ENCODE measurements around the gene SDHAF1. TPM values are rescaled to one million over a fixed set of nuclear protein-coding genes. Genes with fewer than 3 reads are reported as not detected.
"Not testable (repeated sequence)": the region's sequence is repeated elsewhere in the genome, so short reads cannot be mapped to it uniquely, and the experiment has no call there.

Gene SDHAF1
- total and polyA plus RNA-seq, 3 experiments from 2014 or later = 21.0 to 54.2 (median 21.9) TPM

DNA sequence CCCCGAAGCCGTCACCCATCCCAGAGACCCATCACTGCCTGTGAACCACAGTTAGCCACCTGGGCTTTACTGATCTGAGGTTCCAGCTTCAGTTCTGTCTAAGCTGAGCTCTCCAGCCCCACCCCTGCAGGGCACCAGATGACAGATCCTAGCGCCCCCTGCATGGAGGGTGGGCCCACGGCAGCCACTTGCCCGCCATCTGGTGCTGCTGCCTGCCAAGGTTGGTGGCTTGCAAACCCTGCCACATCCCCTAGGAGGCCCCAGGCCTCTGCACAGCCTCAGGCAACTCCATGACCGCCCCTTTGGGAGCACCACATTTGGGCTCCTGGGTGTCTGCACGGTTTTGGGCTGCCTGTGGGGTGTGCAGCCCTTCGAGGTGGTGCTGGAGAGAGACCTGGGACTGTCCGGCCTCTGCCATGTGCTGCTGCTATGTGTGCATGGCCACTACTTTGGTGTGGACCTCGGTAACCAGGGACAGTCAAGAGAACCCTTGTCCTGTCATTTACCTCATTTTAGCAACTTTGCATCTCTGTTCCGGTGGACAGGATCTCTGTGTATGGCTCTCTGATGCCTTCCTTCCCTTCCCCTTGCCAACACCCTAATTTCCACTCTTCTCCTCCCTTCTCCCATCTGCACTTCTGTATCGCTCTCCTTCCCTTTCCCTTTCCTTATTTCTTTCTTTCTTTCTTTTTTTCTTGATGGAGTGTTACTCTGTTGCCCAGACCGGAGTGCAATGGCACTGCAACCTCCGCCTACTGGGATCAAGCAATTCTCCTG lies 17.4 kb upstream of the SDHAF1 start:
- DNase-seq = no peak
- Mint-ChIP-seq H3K36me3 (no peaks in the 10 kb centered on the region), H3K9me3 (no peaks in the 10 kb centered on the region), H3K27ac (no peak overlapping the region), H3K27me3 (peaks cover 21 to 33% of the 10 kb centered on the region in 2 donors), H3K4me3 (no peak overlapping the region), H3K4me1 (no peaks in the 10 kb centered on the region)
- ChIA-PET CTCF (interaction anchor here (1.5 kb wide), 1 partner anchor 19 kb away, joined by 3 read pairs; no protein-coding TSS in a partner anchor), POLR2A (no interaction called here)
- Histone ChIP-seq H3K27ac (ENCODE audit: low read depth, low read length) (no peak overlapping the region), H3K4me3 (ENCODE audit: low read length) (no peak overlapping the region), H3K4me1 (ENCODE audit: insufficient read depth, low read length) (no peaks in the 10 kb centered on the region), H3K9me3 (ENCODE audit: low read length) (no peaks in the 10 kb centered on the region), H3K27me3 (ENCODE audit: insufficient read depth, low read length, poor library complexity, severe bottlenecking) (peaks cover 3% of the 10 kb centered on the region), H3K36me3 (ENCODE audit: insufficient read depth, low read length) (no peaks in the 10 kb centered on the region)

DNA sequence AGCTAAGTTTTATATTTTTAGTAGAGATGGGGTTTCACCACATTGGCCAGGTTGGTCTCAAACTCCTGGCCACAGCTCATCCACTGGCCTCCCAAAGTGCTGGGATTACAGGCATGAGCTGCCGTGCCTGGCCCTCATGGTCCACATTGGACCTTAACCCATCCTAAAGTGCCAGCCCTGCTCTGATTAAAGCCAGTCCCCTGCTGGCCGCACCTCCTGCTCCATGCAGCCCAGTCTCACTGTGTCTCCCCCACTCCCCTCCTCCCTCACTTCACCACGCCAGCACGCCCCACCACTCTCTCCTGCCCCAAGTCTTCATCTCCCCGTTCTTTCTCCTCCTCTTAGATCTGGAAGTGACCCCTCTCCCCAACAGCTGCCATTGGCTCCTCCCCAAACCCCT lies 16.7 kb upstream of the SDHAF1 start:
- Mint-ChIP-seq H3K27me3 (peaks cover 22 to 40% of the 10 kb centered on the region in 2 donors), H3K4me3 (peak overlapping the region in 1 of 7 donors; percentile 12), H3K9me3 (no peaks in the 10 kb centered on the region), H3K4me1 (no peaks in the 10 kb centered on the region), H3K27ac (no peak overlapping the region), H3K36me3 (no peaks in the 10 kb centered on the region)
- ChIA-PET CTCF (no interaction called here), POLR2A (no interaction called here)
- H3K4me1 ChIP-seq (ENCODE audit: insufficient read depth, low read length) = no peaks in the 10 kb centered on the region
- no peak overlapping the region for H3K4me3 ChIP-seq (ENCODE audit: low read length)
- peaks cover 3% of the 10 kb centered on the region for H3K27me3 ChIP-seq (ENCODE audit: insufficient read depth, low read length, poor library complexity, severe bottlenecking)
- no peaks in the 10 kb centered on the region for H3K36me3 ChIP-seq (ENCODE audit: insufficient read depth, low read length)
- H3K27ac ChIP-seq (ENCODE audit: low read depth, low read length) = no peak overlapping the region
- DNase-seq = no peak
- no peaks in the 10 kb centered on the region for H3K9me3 ChIP-seq (ENCODE audit: low read length)

DNA sequence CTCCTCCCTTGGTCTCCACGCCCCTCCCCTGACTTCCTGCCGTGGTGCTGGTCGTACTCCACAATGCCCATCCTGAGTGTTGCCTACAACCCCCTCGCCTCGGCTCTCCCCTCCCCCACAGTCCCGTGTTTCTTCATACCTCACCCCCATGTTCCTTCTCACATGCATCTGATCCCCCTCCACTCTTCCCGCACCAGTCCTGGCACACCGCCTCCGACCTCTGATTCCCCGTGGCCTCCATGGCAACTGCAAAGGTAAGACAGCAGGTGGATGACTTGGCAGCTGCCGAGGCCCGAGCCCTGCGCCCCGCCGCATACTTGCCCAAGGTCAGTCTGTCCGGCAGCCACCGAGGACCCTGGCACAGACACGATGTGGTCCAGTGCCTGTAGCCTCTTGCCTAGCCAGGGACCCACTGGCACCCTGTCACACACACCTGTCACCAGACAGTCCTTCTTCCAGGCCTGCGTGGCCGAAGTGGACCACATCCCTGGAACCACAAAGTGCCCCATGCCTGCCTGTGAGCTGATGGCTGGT lies 16.1 kb upstream of the SDHAF1 start:
- Mint-ChIP-seq H3K4me3 (no peak overlapping the region), H3K4me1 (no peaks in the 10 kb centered on the region), H3K36me3 (no peaks in the 10 kb centered on the region), H3K27me3 (peaks cover 23 to 45% of the 10 kb centered on the region in 2 donors), H3K27ac (peak overlapping the region in 2 of 8 donors; percentile 57 to 68), H3K9me3 (no peaks in the 10 kb centered on the region)
- POLR2A ChIA-PET = no interaction called here
- H3K27me3 ChIP-seq (ENCODE audit: insufficient read depth, low read length, poor library complexity, severe bottlenecking) = peaks cover 3% of the 10 kb centered on the region
- no peak for DNase-seq
- H3K27ac ChIP-seq (ENCODE audit: low read depth, low read length) = no peak overlapping the region
- CTCF ChIA-PET = interaction anchor here (0.6 kb wide), 1 partner anchor 26 kb away, joined by 3 read pairs; no protein-coding TSS in a partner anchor
- H3K36me3 ChIP-seq (ENCODE audit: insufficient read depth, low read length) = no peaks in the 10 kb centered on the region
- no peaks in the 10 kb centered on the region for H3K4me1 ChIP-seq (ENCODE audit: insufficient read depth, low read length)
- H3K9me3 ChIP-seq (ENCODE audit: low read length) = no peaks in the 10 kb centered on the region
- H3K4me3 ChIP-seq (ENCODE audit: low read length) = no peak overlapping the region

DNA sequence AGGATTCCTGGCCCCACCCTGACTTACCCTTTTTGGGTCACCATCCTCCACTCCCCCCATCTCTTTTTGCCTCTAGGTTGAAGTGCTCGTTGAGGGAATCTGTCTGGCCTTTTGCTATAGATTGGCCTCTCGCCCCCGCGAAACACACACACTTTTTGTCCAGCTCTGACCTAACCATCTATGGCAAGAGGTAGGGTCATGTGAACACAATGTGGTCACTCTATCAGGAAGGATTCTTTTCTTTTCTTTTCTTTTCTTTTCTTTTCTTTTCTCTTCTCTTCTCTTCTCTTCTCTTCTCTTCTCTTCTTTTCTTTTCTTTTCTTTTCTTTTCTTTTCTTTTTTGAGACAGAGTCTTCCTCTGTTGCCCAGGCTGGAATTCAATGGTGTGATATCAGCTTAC lies 14.0 kb upstream of the SDHAF1 start:
- Mint-ChIP-seq H3K36me3 (peaks cover 0 to 11% (median 0%) of the 10 kb centered on the region in 3 donors), H3K27me3 (peaks cover 35 to 60% of the 10 kb centered on the region in 2 donors), H3K27ac (peak overlapping the region in 1 of 8 donors; percentile 92)
- H3K4me3 ChIP-seq (ENCODE audit: low read length); H3K27ac ChIP-seq (ENCODE audit: low read depth, low read length); H3K27me3 ChIP-seq (ENCODE audit: insufficient read depth, low read length, poor library complexity, severe bottlenecking); H3K36me3 ChIP-seq (ENCODE audit: insufficient read depth, low read length); H3K4me3 Mint-ChIP-seq; H3K9me3 ChIP-seq (ENCODE audit: low read length); H3K4me1 ChIP-seq (ENCODE audit: insufficient read depth, low read length); H3K9me3 Mint-ChIP-seq; POLR2A ChIA-PET; H3K4me1 Mint-ChIP-seq; DNase-seq: not testable (repeated sequence)
- CTCF ChIA-PET = interaction anchor here (1.7 kb wide), 1 partner anchor 22 kb away, joined by 4 read pairs; no protein-coding TSS in a partner anchor

DNA sequence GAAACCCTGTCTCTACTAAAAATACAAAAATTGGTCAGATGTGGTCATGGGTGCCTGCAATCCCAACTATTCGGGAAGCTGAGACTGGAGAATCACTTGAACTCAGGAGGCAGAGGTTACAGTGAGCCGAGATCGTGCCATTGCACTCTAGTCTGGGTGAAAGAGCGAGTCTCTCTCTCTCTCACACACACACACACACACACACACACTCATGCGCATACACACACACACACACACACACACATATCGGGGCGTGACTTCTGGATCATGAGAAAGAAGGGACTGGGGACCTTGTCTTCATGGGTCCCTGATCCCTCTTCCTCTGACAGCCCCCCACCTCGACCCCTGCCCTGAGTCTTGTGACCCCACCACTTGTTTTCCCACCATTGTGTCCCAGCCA lies 11.8 kb upstream of the SDHAF1 start:
- no peaks in the 10 kb centered on the region for H3K9me3 ChIP-seq (ENCODE audit: low read length)
- Mint-ChIP-seq H3K36me3 (peaks cover 0 to 11% (median 0%) of the 10 kb centered on the region in 3 donors), H3K27me3 (peaks cover 43 to 73% of the 10 kb centered on the region in 2 donors), H3K27ac (peak overlapping the region in 1 of 8 donors; percentile 9), H3K9me3 (no peaks in the 10 kb centered on the region), H3K4me1 (peaks cover 3 to 7% (median 7%) of the 10 kb centered on the region in 3 donors), H3K4me3 (no peak overlapping the region)
- no peak for DNase-seq
- ChIA-PET POLR2A (no interaction called here), CTCF (no interaction called here)
- no peaks in the 10 kb centered on the region for H3K4me1 ChIP-seq (ENCODE audit: insufficient read depth, low read length)
- H3K27me3 ChIP-seq (ENCODE audit: insufficient read depth, low read length, poor library complexity, severe bottlenecking) = peaks cover 21% of the 10 kb centered on the region
- no peak overlapping the region for H3K27ac ChIP-seq (ENCODE audit: low read depth, low read length)
- H3K36me3 ChIP-seq (ENCODE audit: insufficient read depth, low read length) = no peaks in the 10 kb centered on the region
- H3K4me3 ChIP-seq (ENCODE audit: low read length) = no peak overlapping the region

DNA sequence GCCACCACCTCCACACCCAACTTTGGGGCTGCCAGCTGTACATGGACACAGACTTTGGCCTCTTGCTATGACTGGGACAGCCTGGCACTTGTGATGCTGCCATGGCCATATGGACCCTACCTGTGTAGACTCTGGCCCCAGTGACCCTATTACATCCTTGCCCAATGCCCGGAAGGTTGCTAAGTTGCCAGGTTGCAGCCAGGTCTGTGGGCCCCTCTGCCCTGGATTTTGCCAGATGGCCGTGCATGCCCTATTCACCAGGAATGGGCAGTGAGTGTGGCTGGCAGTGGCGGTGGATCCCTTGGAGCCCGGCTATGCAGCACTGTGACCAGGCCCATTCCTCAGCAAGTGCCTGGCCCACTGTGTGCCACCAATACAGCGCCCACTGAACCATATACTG lies 8.9 kb upstream of the SDHAF1 start:
- Histone ChIP-seq H3K9me3 (ENCODE audit: low read length) (no peaks in the 10 kb centered on the region), H3K36me3 (ENCODE audit: insufficient read depth, low read length) (no peaks in the 10 kb centered on the region), H3K27me3 (ENCODE audit: insufficient read depth, low read length, poor library complexity, severe bottlenecking) (peaks cover 21% of the 10 kb centered on the region), H3K4me1 (ENCODE audit: insufficient read depth, low read length) (no peaks in the 10 kb centered on the region), H3K4me3 (ENCODE audit: low read length) (no peak overlapping the region), H3K27ac (ENCODE audit: low read depth, low read length) (no peak overlapping the region)
- Mint-ChIP-seq H3K27me3 (peaks cover 44 to 71% of the 10 kb centered on the region in 2 donors), H3K4me3 (peak overlapping the region in 1 of 7 donors; percentile 44), H3K27ac (no peak overlapping the region), H3K9me3 (no peaks in the 10 kb centered on the region), H3K4me1 (peaks cover 3 to 7% (median 7%) of the 10 kb centered on the region in 3 donors), H3K36me3 (peaks cover 0 to 14% (median 0%) of the 10 kb centered on the region in 3 donors)
- POLR2A ChIA-PET = no interaction called here
- CTCF ChIA-PET = no interaction called here
- no peak for DNase-seq

DNA sequence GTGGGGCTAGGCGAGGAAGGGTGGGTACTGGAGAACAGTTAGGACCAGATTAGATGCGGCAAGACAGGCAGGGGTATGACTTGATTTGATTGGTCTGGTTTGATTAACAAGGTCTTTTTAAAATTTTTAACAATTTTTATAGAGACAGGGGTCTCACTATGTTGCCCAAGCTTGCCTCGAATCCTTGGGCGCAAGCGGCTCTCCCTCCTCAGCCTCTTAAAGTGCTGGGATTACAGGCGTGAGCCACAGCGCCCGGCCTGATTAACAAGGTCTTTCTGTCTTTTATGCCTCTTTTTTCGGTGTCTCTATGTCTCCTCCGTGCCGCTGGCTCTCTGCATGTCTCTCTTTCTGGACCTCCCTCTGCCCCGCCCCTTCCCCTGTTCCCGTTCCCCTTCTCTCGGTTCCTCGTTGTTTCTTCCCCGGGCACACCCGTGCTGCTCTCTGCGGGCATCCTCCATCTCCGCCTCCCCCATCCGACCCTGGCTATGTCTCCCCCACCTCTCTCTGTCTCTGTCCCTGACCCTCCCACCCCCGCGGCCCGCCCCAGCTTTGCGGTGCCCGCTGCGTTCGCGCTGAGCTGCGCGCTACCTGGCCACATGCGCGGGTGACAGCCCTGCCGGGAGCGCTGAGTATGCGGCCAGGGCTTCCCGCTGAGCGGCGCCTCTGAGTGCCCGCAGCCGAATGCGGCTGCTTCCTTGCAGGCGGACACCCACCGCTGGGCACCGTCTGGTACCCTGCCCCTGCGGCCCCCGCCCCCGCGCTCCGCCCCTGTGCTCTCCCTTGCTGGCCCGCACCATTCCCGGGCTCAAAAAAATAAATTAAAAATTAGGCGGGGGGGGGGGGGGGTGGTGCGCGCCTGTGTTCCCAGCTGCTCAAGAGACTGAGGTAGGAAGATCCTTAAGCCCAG lies 8.1 kb upstream of the SDHAF1 start:
- no peak overlapping the region for H3K4me3 ChIP-seq (ENCODE audit: low read length)
- no peak for DNase-seq

DNA sequence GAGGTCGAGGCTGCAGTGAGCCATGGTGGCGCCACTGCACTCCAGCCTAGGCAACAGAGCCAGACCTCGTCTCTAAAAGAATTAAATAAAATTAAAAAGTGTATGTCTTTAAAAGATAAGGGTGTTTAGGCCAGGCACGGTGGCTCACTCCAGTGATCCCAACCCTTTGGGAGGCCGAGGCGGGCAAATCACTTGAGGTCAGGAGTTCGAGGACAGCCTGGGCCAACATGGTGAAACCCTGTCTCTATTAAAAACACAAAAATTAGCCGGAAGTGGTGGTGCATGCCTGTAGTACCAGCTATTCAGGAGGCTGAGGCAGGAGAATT lies 7.5 kb upstream of the SDHAF1 start:
- H3K4me3 Mint-ChIP-seq = peak overlapping the region in 3 of 7 donors; percentile 35 to 45 (median 39)
- no peak overlapping the region for H3K27ac Mint-ChIP-seq
- Histone ChIP-seq H3K27ac (ENCODE audit: low read depth, low read length) (no peak overlapping the region), H3K4me1 (ENCODE audit: insufficient read depth, low read length) (no peaks in the 10 kb centered on the region), H3K4me3 (ENCODE audit: low read length) (no peak overlapping the region), H3K27me3 (ENCODE audit: insufficient read depth, low read length, poor library complexity, severe bottlenecking) (peaks cover 18% of the 10 kb centered on the region), H3K9me3 (ENCODE audit: low read length) (no peaks in the 10 kb centered on the region), H3K36me3 (ENCODE audit: insufficient read depth, low read length) (no peaks in the 10 kb centered on the region)
- peaks cover 41 to 61% of the 10 kb centered on the region in 2 donors for H3K27me3 Mint-ChIP-seq
- peaks cover 3 to 7% (median 7%) of the 10 kb centered on the region in 3 donors for H3K4me1 Mint-ChIP-seq
- CTCF ChIA-PET = no interaction called here
- POLR2A ChIA-PET = no interaction called here
- no peaks in the 10 kb centered on the region for H3K9me3 Mint-ChIP-seq
- peaks cover 0 to 14% (median 0%) of the 10 kb centered on the region in 3 donors for H3K36me3 Mint-ChIP-seq
- no peak for DNase-seq

More for the DNA sequence above, 8.1 kb upstream of the SDHAF1 start:
- Histone ChIP-seq H3K4me1 (ENCODE audit: insufficient read depth, low read length) (no peaks in the 10 kb centered on the region), H3K9me3 (ENCODE audit: low read length) (no peaks in the 10 kb centered on the region), H3K27me3 (ENCODE audit: insufficient read depth, low read length, poor library complexity, severe bottlenecking) (peaks cover 21% of the 10 kb centered on the region), H3K36me3 (ENCODE audit: insufficient read depth, low read length) (no peaks in the 10 kb centered on the region), H3K27ac (ENCODE audit: low read depth, low read length) (no peak overlapping the region)
- H3K4me1 Mint-ChIP-seq = peaks cover 3 to 7% (median 7%) of the 10 kb centered on the region in 3 donors
- H3K27ac Mint-ChIP-seq = no peak overlapping the region
- peaks cover 0 to 14% (median 0%) of the 10 kb centered on the region in 3 donors for H3K36me3 Mint-ChIP-seq
- H3K27me3 Mint-ChIP-seq = peaks cover 44 to 66% of the 10 kb centered on the region in 2 donors
- ChIA-PET POLR2A (no interaction called here), CTCF (no interaction called here)
- H3K9me3 Mint-ChIP-seq = no peaks in the 10 kb centered on the region
- H3K4me3 Mint-ChIP-seq = peak overlapping the region in 6 of 7 donors; percentile 56 to 84 (median 64)

Data from CD8-positive, alpha-beta memory T cell (primary cell).